Type B pancreatic cell (in vitro differentiated cells): Measurements from ENCODE around the gene FMNL2. TPM values are rescaled to one million over a fixed set of nuclear protein-coding genes. Genes with fewer than 3 reads are reported as not detected.

Experiments
- DNase-seq: peaks from one replicate; pipeline ENCODE4 v3.0.0; 2021; ENCODE audit warnings: mixed read lengths; ENCODE audit not compliant: unreplicated experiment; ENCODE audit errors: extremely low spot score
- H3K27ac Mint-ChIP-seq: 2 replicates; pipeline ENCODE4 v1.8.0; 2021; ENCODE audit warnings: mild to moderate bottlenecking, mixed read lengths
- H3K27me3 Mint-ChIP-seq: 2 replicates; pipeline ENCODE4 v1.8.0; 2021; ENCODE audit warnings: mixed read lengths
- H3K36me3 Mint-ChIP-seq: 2 replicates; pipeline ENCODE4 v1.8.0; 2021; ENCODE audit warnings: mixed read lengths
- H3K4me1 Mint-ChIP-seq: one replicate; pipeline ENCODE4 v1.8.0; 2021; ENCODE audit warnings: mixed read lengths; ENCODE audit not compliant: unreplicated experiment
- H3K4me3 Mint-ChIP-seq: 2 replicates; pipeline ENCODE4 v1.8.0; 2021; ENCODE audit warnings: mild to moderate bottlenecking, mixed read lengths
- H3K9me3 Mint-ChIP-seq: 2 replicates; pipeline ENCODE4 v1.8.0; 2021; ENCODE audit warnings: mixed read lengths
- total RNA-seq: library from RNA; stranded (reverse); gene quantifications from 2 replicates; pipeline ENCODE4 v1.2.1, GENCODE V29; 2021; ENCODE audit warnings: low replicate concordance
- TF ChIP-seq, protein P1 (sequence below): fragments of 200-600 bp; sonication (generic); conservative IDR thresholded peaks from 2 replicates; pipeline ENCODE4 v1.5.0; 2021; ENCODE audit warnings: antibody characterized with exemption, mild to moderate bottlenecking

FMNL2 gene
- total RNA-seq, 1 donor from 2014 or later: 62.1 TPM

DNA sequence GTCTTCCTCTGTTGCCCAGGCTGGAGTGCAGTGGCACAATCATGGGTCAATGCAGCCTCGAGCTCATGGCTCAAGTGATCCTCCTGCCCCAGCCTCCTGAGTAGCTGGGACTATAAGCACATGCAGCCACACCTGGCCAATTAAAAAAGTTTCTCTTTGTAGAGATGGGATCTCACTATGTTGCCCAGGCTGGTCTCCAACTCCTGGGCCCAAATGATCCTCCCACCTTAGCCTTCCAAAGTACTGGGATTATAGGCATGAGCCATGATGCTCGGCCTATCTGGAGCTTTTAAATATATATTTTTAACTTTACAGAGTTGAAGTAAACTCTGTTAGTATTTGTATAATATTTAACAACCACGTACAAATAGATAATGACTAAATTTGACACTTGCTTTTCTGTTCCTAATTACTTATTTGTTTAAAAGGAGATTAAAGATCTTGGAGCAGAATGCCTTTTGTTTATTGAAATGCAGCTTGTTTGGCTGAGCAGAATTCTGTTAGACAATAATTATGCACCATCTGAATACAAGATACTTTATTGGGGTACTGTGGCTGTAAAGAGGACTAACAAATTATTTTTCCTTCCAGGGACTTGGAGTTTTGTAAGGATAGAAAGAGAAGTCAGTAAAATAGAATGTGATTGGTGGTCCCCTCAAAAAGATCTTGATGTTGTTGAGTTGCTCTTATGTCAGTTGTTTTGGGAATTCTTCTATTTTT is 175.0 kb downstream of the FMNL2 start:
- TF ChIP-seq, protein P1, sequence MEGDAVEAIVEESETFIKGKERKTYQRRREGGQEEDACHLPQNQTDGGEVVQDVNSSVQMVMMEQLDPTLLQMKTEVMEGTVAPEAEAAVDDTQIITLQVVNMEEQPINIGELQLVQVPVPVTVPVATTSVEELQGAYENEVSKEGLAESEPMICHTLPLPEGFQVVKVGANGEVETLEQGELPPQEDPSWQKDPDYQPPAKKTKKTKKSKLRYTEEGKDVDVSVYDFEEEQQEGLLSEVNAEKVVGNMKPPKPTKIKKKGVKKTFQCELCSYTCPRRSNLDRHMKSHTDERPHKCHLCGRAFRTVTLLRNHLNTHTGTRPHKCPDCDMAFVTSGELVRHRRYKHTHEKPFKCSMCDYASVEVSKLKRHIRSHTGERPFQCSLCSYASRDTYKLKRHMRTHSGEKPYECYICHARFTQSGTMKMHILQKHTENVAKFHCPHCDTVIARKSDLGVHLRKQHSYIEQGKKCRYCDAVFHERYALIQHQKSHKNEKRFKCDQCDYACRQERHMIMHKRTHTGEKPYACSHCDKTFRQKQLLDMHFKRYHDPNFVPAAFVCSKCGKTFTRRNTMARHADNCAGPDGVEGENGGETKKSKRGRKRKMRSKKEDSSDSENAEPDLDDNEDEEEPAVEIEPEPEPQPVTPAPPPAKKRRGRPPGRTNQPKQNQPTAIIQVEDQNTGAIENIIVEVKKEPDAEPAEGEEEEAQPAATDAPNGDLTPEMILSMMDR: no peak
- H3K27ac Mint-ChIP-seq: no peak overlapping the region
- no peak for DNase-seq
- H3K9me3 Mint-ChIP-seq: no peaks in the 10 kb centered on the region
- H3K36me3 Mint-ChIP-seq: no peaks in the 10 kb centered on the region
- no peak overlapping the region for H3K4me3 Mint-ChIP-seq
- H3K27me3 Mint-ChIP-seq: no peaks in the 10 kb centered on the region
- peaks cover 36% of the 10 kb centered on the region for H3K4me1 Mint-ChIP-seq

DNA sequence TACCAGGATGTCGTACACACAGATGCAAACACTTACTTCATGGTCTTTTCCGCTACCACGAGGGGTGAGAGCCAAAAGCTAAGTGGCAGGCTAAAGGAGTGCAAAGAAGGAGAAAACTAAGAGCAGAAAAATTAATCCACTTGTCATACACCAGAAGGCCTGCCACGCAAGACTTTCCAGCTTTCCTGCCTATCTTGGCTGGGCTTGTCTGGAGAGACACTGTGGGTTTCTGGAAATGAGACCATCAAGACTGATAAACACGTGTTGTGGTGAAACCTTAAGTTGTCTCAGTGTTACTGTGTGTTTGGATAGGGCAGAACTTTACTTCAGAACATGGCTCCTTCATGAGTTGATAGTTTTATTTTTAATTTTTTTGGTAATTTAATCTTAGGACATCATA is 175.6 kb downstream of the FMNL2 start:
- Mint-ChIP-seq H3K27ac (no peak overlapping the region), H3K4me3 (no peak overlapping the region), H3K4me1 (peaks cover 32% of the 10 kb centered on the region), H3K9me3 (no peaks in the 10 kb centered on the region), H3K36me3 (no peaks in the 10 kb centered on the region), H3K27me3 (no peaks in the 10 kb centered on the region)
- TF ChIP-seq, protein P1: no peak
- DNase-seq: no peak

DNA sequence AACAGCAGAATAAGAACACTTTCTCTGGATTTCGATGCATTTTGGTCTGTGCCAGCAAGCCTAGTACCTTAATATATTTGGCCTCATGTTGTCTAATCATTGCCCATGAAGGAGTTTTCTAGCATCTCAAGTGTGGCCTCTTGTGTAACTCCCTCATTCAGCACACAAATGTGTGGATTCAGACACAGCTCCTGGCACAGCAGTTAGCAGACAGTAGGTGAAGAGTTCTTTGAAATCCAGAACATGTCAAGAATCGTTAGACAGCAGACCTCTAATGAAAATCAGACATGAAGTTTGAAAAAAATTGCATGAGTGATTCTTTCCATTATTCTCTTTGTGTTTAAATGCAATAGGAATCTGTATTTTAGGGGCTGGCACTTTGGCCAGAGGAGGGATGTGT is 177.0 kb downstream of the FMNL2 start:
- TF ChIP-seq, protein P1: no peak
- no peak overlapping the region for H3K27ac Mint-ChIP-seq
- no peak for DNase-seq
- H3K4me3 Mint-ChIP-seq: no peak overlapping the region
- H3K9me3 Mint-ChIP-seq: no peaks in the 10 kb centered on the region
- H3K4me1 Mint-ChIP-seq: peaks cover 30% of the 10 kb centered on the region
- H3K27me3 Mint-ChIP-seq: no peaks in the 10 kb centered on the region
- no peaks in the 10 kb centered on the region for H3K36me3 Mint-ChIP-seq

DNA sequence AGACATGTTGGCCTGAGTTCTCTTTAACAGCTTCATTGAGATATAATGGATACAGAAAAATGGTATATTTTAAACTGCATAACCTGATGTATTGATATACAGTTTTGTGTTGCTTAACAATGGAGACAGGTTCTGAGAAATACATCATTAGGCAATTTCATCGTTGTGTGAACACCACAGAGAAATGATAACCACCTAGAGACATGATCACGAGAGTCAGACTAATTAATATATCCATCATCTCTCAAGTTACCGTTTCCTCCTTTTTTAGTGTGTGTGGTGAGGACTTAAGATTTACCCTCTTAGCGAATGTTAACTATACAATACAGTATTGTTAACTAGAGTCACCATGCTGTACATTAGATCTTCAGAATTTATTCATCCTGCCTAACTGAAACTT is 178.1 kb downstream of the FMNL2 start:
- H3K4me1 Mint-ChIP-seq: peaks cover 38% of the 10 kb centered on the region
- no peak for DNase-seq
- no peaks in the 10 kb centered on the region for H3K9me3 Mint-ChIP-seq
- TF ChIP-seq, protein P1: no peak
- H3K4me3 Mint-ChIP-seq: no peak overlapping the region
- no peaks in the 10 kb centered on the region for H3K36me3 Mint-ChIP-seq
- H3K27ac Mint-ChIP-seq: no peak overlapping the region
- H3K27me3 Mint-ChIP-seq: no peaks in the 10 kb centered on the region

DNA sequence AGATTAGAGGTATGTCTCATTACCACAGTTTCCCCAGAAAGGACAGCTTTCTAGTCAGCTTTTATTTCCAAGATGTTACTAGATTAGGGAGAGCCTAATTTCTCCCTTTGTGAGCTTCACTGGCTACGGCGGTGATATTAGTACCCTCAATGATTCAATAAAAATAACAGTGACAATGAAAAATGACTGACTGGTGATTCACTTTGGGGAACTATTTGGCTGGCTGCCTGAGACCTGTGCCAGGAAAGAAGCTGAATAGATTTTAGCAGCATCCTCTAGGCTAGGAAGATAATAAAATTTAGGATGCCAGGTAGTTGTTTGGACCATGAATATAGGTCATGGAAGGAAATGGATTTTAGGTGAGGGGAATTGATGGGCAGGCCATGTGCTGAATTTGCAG is 178.7 kb downstream of the FMNL2 start:
- TF ChIP-seq, protein P1: no peak
- H3K36me3 Mint-ChIP-seq: no peaks in the 10 kb centered on the region
- no peak for DNase-seq
- no peak overlapping the region for H3K27ac Mint-ChIP-seq
- H3K27me3 Mint-ChIP-seq: no peaks in the 10 kb centered on the region
- no peak overlapping the region for H3K4me3 Mint-ChIP-seq
- peaks cover 38% of the 10 kb centered on the region for H3K4me1 Mint-ChIP-seq
- no peaks in the 10 kb centered on the region for H3K9me3 Mint-ChIP-seq

DNA sequence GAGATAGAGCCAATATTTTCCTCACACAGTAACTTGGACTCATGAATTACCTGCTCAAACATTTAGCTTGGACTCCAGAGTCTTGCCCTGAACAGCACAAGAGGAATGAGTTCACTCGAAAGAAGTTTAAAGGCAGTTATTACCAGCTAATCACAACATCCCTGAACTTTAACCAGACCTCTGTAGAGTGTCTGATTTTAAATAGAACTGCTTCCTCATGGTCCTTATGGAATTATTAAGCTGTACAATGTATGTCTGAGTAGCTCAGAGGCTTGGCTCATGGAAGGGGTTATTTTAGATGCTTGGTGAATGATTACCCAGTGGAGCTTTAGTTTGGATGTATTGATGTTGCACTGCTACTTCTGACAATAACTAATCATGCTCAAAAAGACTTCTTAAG is 183.1 kb downstream of the FMNL2 start:
- Mint-ChIP-seq H3K9me3 (peaks cover 4% of the 10 kb centered on the region), H3K27ac (peak overlapping the region; percentile 4), H3K4me1 (peaks cover 30% of the 10 kb centered on the region), H3K4me3 (peak overlapping the region; percentile 1), H3K27me3 (no peaks in the 10 kb centered on the region), H3K36me3 (peaks cover 8% of the 10 kb centered on the region)
- DNase-seq: no peak
- TF ChIP-seq, protein P1: no peak
